Colonic mucosa (tissue), 4 donors: ENCODE data around the gene SNAP47. TPM values are rescaled to one million over a fixed set of nuclear protein-coding genes. Genes with fewer than 3 reads are reported as not detected.

Source experiments
- DNase-seq: peaks from one replicate; pipeline ENCODE4 v3.0.0-alpha.2; 2020
- H3K27ac ChIP-seq: fragments of 200-600 bp; one replicate; pipeline ENCODE4 v1.8.0; 2021
- H3K27me3 ChIP-seq: fragments of 200-600 bp; one replicate; pipeline ENCODE4 v1.8.0; 2021
- H3K36me3 ChIP-seq: fragments of 200-600 bp; one replicate; pipeline ENCODE4 v1.8.0; 2021
- H3K4me1 ChIP-seq: fragments of 200-600 bp; one replicate; pipeline ENCODE4 v1.8.0; 2021; ENCODE audit warnings: mild to moderate bottlenecking
- H3K4me3 ChIP-seq: fragments of 200-600 bp; one replicate; pipeline ENCODE4 v1.8.0; 2021
- H3K9ac ChIP-seq, 2 donors: one replicate each; pipeline ENCODE4 v1.7.0; 2013; ENCODE audit warnings: control low read depth in 2 of 2, low read depth in 2 of 2, low read length in 2 of 2
- H3K9me3 ChIP-seq: fragments of 200-600 bp; one replicate; pipeline ENCODE4 v1.8.0; 2021
- intact Hi-C: fragments of 100-400 bp; cut with DNase I; formaldehyde crosslinking; loops from one replicate; pipeline ENCODE4 v1.14.1; 2022
- total RNA-seq, 2 donors: library from RNA; stranded (reverse); fragmentation: NEBNext Ultra II Directional in 1 of 2; extraction: Animal tissue kit (Norgen Biotek cat#: 25700) in 1 of 2; gene quantifications; one replicate each; pipeline ENCODE4 v1.2.1, GENCODE V29; 2021
- TF ChIP-seq, protein P1 (sequence below): fragments of 200-600 bp; IDR thresholded peaks from one replicate; pipeline ENCODE4 v1.8.0; 2022; ENCODE audit warnings: antibody characterized with exemption, mild to moderate bottlenecking
- donor health status: healthy.
- donor health status: DM: no; HTN: no; CAD: no.
- donor health status: DM: no; HTN: no; CAD: no.

Gene SNAP47
- total RNA-seq, 2 donors from 2014 or later, result 19.0 to 28.0 TPM

DNA sequence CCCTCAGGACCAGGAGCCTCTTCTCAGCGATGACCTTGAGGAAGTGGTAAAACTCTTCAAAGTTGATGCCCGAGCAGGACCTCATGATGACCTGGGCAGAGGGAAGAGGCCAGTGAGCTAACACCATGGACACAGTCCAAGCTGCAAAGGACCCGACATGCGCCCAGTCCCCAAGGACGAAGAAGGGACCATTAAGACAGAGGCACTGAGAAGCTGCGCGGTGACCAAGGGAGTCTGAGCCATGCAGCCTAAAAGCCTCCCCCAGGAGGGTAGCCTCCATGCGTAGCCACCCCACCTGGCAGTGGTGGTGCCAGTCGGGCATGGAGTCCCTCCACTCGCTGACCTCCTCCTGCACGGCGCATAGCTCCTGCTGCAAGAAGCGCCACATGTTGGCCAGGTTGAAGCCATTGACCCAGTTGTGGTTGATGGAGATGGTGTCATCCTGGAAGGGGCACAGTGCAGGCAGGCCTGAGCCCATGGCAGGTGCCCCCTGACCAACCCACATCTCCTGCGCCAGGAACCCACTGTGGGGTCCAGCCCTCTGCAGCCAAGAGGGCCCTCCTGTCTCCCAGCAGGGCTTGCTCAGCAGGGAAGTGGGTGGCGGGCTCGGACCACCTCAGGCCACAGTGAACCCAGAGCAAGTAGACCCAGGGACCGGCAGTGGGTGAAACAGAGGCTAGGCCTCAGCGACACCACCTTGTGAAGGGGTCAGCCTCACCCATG is 2.5 kb upstream of the SNAP47 start:
- TF ChIP-seq, protein P1, sequence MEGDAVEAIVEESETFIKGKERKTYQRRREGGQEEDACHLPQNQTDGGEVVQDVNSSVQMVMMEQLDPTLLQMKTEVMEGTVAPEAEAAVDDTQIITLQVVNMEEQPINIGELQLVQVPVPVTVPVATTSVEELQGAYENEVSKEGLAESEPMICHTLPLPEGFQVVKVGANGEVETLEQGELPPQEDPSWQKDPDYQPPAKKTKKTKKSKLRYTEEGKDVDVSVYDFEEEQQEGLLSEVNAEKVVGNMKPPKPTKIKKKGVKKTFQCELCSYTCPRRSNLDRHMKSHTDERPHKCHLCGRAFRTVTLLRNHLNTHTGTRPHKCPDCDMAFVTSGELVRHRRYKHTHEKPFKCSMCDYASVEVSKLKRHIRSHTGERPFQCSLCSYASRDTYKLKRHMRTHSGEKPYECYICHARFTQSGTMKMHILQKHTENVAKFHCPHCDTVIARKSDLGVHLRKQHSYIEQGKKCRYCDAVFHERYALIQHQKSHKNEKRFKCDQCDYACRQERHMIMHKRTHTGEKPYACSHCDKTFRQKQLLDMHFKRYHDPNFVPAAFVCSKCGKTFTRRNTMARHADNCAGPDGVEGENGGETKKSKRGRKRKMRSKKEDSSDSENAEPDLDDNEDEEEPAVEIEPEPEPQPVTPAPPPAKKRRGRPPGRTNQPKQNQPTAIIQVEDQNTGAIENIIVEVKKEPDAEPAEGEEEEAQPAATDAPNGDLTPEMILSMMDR, result no peak
- Histone ChIP-seq H3K4me1 (peaks cover 18% of the 10 kb centered on the region), H3K9ac (no peak overlapping the region), H3K36me3 (peaks cover 13% of the 10 kb centered on the region), H3K9me3 (no peaks in the 10 kb centered on the region), H3K27me3 (no peaks in the 10 kb centered on the region), H3K27ac (no peak overlapping the region), H3K4me3 (no peak overlapping the region)
- intact Hi-C loops, result loop anchor here (10.0 kb wide), 1 partner anchor 168 kb away; the partner anchor contains the start of gene ZNF678
- DNase-seq, result no peak

DNA sequence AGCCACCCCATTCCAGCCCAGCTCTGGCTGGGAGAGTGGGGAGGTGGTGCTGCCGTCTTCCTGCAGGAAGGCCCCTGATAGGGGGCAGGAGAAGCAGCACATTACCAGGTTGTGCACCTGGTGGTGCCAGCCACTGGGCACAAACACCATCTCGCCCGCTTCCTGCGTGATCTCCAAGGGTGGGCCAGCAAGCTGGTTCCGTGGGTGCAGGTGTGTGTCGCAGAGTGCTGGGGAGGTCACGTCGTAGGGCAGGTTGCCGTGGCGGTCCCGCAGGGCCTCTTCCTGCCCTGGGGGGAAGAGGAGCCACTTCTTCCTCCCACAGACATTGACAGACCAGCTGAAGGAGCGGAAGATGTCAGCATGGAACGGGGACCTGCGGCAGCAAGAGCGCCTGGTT is 1.9 kb upstream of the SNAP47 start:
- peaks cover 13% of the 10 kb centered on the region for H3K36me3 ChIP-seq
- no peak for DNase-seq
- intact Hi-C loops, result loop anchor here (10.0 kb wide), 1 partner anchor 169 kb away; the partner anchor contains the start of gene ZNF678
- TF ChIP-seq, protein P1, result no peak
- H3K27ac ChIP-seq, result no peak overlapping the region
- H3K27me3 ChIP-seq, result no peaks in the 10 kb centered on the region
- H3K9me3 ChIP-seq, result no peaks in the 10 kb centered on the region
- no peak overlapping the region for H3K4me3 ChIP-seq
- no peak overlapping the region for H3K9ac ChIP-seq
- peaks cover 14% of the 10 kb centered on the region for H3K4me1 ChIP-seq

DNA sequence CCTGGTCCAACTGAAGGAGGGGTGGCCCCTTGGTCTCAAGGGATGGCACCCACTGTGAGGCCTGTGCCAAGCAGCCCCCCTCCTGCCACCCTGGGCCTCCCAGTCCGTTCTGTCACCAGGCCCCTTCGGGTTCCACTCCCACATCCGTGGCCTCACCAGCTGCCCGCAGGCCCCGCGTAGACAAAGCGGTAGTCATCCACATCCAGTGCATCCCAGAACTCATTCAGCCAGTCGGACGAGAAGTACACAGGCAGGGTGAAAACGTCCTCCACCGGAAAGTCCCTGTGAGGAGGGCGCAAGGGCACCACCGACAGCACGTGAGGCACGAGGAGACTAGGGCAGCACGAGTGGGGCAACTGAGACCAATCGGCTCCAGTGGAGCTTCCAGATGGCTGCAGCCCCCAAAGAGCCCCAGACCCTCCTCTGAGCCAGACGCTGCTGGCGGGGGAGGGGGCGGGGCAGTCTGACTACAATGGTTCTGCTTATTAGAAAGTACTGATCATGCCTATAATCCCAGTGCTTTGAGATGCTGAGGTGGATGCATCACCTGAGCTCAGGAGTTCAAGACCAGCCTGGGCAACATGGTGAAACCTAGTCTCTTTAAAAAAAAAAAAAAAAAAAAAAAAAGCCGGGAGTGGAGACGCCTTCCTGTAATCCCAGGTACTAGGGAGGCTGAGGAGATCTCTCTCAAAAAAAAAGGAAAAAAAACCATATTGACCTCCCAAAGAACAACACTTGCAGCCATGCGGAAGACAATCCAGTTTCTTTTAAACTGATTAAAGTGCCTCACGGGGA is 1.3 kb upstream of the SNAP47 start:
- Histone ChIP-seq H3K9ac (peak overlapping the region; percentile 86 to 96), H3K9me3 (no peaks in the 10 kb centered on the region), H3K27ac (no peak overlapping the region), H3K36me3 (peaks cover 13% of the 10 kb centered on the region), H3K4me3 (peak overlapping the region; percentile 84), H3K27me3 (no peaks in the 10 kb centered on the region), H3K4me1 (peaks cover 12% of the 10 kb centered on the region)
- DNase-seq, result no peak
- TF ChIP-seq, protein P1, result no peak
- intact Hi-C loops, result loop anchor here (10.0 kb wide), 1 partner anchor 169 kb away; the partner anchor contains the start of gene ZNF678

DNA sequence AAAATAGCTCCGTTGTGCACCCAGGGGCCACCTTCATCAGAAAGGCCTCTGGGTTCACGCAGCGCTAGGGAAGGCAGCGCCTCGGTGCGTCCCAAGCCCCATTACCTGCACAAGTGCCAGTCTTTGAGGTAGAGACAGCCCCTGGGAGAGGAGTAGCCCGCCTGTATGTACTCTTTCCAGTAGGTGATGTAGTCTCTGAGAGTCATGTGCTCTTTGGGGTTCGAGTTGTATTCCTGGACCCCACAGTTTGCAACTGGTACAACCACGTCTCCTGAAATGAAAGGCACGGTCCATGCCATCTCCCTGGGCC is 734 bp upstream of the SNAP47 start:
- intact Hi-C loops, result loop anchor here (10.0 kb wide), 1 partner anchor 170 kb away; the partner anchor contains the start of gene ZNF678
- TF ChIP-seq, protein P1, result no peak
- peak overlapping the region; percentile 84 for H3K4me3 ChIP-seq
- H3K27me3 ChIP-seq, result no peaks in the 10 kb centered on the region
- H3K9me3 ChIP-seq, result no peaks in the 10 kb centered on the region
- peaks cover 13% of the 10 kb centered on the region for H3K36me3 ChIP-seq
- no peak for DNase-seq
- no peak overlapping the region for H3K27ac ChIP-seq
- H3K4me1 ChIP-seq, result peaks cover 11% of the 10 kb centered on the region
- H3K9ac ChIP-seq, result peak overlapping the region; percentile 86 to 96

DNA sequence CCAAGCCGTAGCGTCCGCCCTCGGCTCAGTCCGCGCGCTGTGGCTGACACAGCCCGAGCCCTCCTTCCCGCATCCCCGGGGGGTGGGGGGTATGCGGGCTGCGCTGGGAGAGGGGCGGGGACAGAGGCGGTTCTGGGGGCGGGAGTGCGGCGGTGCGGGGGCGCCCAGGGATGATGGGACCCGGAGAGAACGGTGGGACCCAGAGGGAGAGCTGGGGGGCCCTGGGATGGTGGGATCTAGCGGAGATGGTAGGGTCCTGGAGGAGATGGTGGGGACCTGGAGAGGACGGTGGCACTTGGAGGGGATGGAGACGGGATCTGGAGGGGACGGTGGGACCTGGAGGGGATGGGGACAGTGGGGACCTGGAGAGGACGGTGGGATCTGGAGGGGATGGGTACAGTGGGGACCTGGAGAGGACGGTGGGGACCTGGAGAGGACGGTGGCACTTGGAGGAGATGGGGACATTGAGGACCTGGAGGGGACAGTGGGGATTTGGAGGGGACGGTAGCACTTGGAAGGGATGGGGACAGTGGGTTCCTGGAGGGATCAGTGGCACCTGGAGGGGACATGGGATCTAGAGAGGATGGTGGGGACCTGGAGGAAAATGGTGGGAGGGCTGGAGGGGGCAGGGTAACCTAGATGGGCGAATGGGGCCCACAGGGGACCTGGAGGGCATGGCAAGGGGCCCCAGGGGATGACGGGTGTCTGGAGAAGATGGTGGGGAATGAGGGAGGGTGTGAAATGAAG is 477 bp downstream of the SNAP47 start:
- no peak for DNase-seq
- TF ChIP-seq, protein P1, result no peak
- Histone ChIP-seq H3K9ac (peak overlapping the region; percentile 86 to 96), H3K4me1 (peaks cover 11% of the 10 kb centered on the region), H3K36me3 (peaks cover 13% of the 10 kb centered on the region), H3K4me3 (peak overlapping the region; percentile 84), H3K27ac (peak overlapping the region; percentile 33), H3K9me3 (no peaks in the 10 kb centered on the region), H3K27me3 (no peaks in the 10 kb centered on the region)
- intact Hi-C loops, result loop anchor here (10.0 kb wide), 1 partner anchor 171 kb away; the partner anchor contains the start of gene ZNF678
